HG02852 (cell line): ENCODE measurements around the gene NACA2.
"Not testable (repeated sequence)": the region's sequence is repeated elsewhere in the genome, so short reads cannot be mapped to it uniquely, and the experiment has no call there.

Experiments
- ATAC-seq: cut with Tn5 transposase; IDR thresholded peaks from one replicate; pipeline ENCODE4 v1.9.1; 2021; ENCODE audit warnings: mild to moderate bottlenecking, moderate library complexity; ENCODE audit not compliant: unreplicated experiment

Gene NACA2

GRCh38 chr17:61552560-61552959, 38.5 kb downstream of the NACA2 start:
- not testable (repeated sequence) for ATAC-seq

- no peak for ATAC-seq
Observed at GRCh38 chr17:61551255-61551742, 39.7 kb downstream of the NACA2 start.

- no peak for ATAC-seq
Observed at GRCh38 chr17:61547113-61547512, 43.9 kb downstream of the NACA2 start.

DNA sequence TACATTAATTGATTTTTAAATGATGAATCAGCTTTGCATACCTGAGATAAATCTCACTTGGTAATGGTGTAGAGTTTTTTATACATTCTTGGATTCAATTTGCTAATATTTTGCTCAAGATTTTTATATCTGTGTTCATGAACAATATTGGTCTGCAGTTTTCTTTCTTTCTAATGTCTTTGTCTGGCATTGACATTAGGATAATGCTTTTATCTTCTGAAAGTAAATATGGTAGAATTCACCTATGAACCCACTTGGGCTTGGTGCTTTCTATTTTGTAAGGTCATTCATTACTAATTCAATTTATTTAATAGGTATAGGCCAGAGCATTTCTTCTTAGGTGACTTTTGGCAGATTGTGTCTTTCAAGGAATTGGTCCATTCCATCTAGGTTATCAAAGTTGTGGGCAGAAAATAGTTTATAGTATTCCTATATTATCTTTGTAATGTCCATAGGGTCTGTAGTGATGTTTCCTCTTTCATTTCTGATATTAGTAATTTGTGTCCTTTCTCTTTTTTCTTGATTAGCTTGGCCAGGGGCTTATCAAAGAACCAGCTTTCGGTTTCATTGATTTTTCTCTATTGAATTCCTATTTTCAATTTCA, 45.6 kb downstream of the NACA2 start:
- no peak for ATAC-seq

GRCh38 chr17:61543786-61544415, 47.1 kb downstream of the NACA2 start:
- ATAC-seq = no peak

GRCh38 chr17:61542027-61542426, 49.0 kb downstream of the NACA2 start:
- ATAC-seq = no peak

- ATAC-seq = no peak
Observed at GRCh38 chr17:61540874-61541273, 50.1 kb downstream of the NACA2 start.
